HEK293T (cell line): Measurements from ENCODE around the gene EHBP1.

Experiments used
- CTCF ChIA-PET: fragments of 350-600 bp; formaldehyde crosslinking; extraction: SDS; loops from one replicate; lab custom pipeline; 2021; ENCODE audit warnings: antibody characterized with exemption, inconsistent platforms; lab: Yijun Ruan, JAX
- POLR2A ChIA-PET: fragments of 350-600 bp; formaldehyde crosslinking; extraction: SDS; loops from one replicate; lab custom pipeline; 2020; ENCODE audit warnings: antibody characterized with exemption, inconsistent platforms; lab: Yijun Ruan, JAX
- DNase-seq: peaks from one replicate; pipeline ENCODE4 v3.0.0; 2012; ENCODE audit warnings: mixed read lengths; ENCODE audit errors: extremely low spot score
- ARNT ChIP-seq: fragments of 450-650 bp; IDR thresholded peaks from 2 replicates; pipeline ENCODE4 v1.6.1; 2017; ENCODE audit warnings: mild to moderate bottlenecking
- BHLHE40 ChIP-seq: fragments of 450-650 bp; IDR thresholded peaks from 2 replicates; pipeline ENCODE4 v1.6.1; 2016; ENCODE audit warnings: mild to moderate bottlenecking, moderate library complexity, borderline replicate concordance
- CTBP1 ChIP-seq: fragments of 450-650 bp; IDR thresholded peaks from 2 replicates; pipeline ENCODE4 v1.6.1; 2016; ENCODE audit warnings: borderline replicate concordance
- ELF4 ChIP-seq: fragments of 450-650 bp; IDR thresholded peaks from 2 replicates; pipeline ENCODE4 v1.6.1; 2017; ENCODE audit warnings: antibody characterized with exemption
- FOXA1 ChIP-seq: fragments of 450-650 bp; IDR thresholded peaks from 2 replicates; pipeline ENCODE4 v1.6.1; 2016; ENCODE audit warnings: mild to moderate bottlenecking
- FOXK2 ChIP-seq: fragments of 450-650 bp; IDR thresholded peaks from 2 replicates; pipeline ENCODE4 v1.6.1; 2016; ENCODE audit warnings: mild to moderate bottlenecking
- FOXM1 ChIP-seq: fragments of 450-650 bp; IDR thresholded peaks from 2 replicates; pipeline ENCODE4 v1.6.1; 2017; ENCODE audit warnings: mild to moderate bottlenecking, borderline replicate concordance
- HDGF ChIP-seq: fragments of 450-650 bp; IDR thresholded peaks from 2 replicates; pipeline ENCODE4 v1.6.1; 2017; ENCODE audit warnings: antibody characterized with exemption, borderline replicate concordance
- L3MBTL2 ChIP-seq: fragments of 450-650 bp; conservative IDR thresholded peaks from 2 replicates; pipeline ENCODE4 v1.6.1; 2016; ENCODE audit warnings: mild to moderate bottlenecking
- LEF1 ChIP-seq: fragments of 450-650 bp; IDR thresholded peaks from 2 replicates; pipeline ENCODE4 v1.6.1; 2017; ENCODE audit warnings: mild to moderate bottlenecking, borderline replicate concordance
- NFRKB ChIP-seq: fragments of 450-650 bp; IDR thresholded peaks from 2 replicates; pipeline ENCODE4 v1.6.1; 2016; ENCODE audit warnings: mild to moderate bottlenecking, moderate library complexity
- PKNOX1 ChIP-seq: fragments of 450-650 bp; IDR thresholded peaks from 2 replicates; pipeline ENCODE4 v1.6.1; 2016
- SP1 ChIP-seq: fragments of 450-650 bp; IDR thresholded peaks from 2 replicates; pipeline ENCODE4 v1.6.1; 2017
- SUZ12 ChIP-seq: fragments of 450-650 bp; IDR thresholded peaks from 2 replicates; pipeline ENCODE4 v1.6.1; 2016; ENCODE audit warnings: mild to moderate bottlenecking
- TARDBP ChIP-seq: fragments of 450-650 bp; IDR thresholded peaks from 2 replicates; pipeline ENCODE4 v1.6.1; 2016
- ZNF384 ChIP-seq: fragments of 450-650 bp; IDR thresholded peaks from 2 replicates; pipeline ENCODE4 v1.6.1; 2016

The EHBP1 gene

DNA sequence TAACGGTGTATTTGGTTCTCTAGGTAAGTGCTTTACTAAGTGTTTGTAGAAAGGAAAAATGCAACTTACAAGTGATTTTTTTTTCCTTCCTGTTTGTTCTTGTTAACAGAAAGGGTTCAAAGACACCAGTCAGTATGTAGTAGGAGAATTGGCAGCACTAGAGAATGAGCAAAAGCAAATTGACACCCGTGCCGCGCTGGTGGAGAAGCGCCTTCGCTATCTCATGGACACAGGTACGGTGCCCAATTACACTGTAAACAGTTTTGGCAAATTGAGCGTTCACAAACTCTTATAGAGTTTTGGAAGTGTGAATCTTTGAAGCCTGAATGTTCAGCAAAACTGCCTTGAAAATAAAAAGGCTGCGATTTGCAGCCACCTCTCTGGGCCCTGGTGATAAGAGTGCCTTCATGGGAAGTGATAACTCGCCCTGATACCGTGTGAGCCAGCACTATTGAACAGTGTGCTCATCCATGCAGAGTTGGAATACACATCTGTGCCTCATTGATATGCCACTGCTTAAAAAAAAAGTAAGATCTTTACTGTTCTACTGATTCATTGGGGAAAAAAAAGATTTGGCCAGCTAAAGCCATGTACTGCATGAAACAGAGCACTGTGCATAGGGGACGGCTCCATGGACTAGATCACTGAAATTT, 291.1 kb downstream of the EHBP1 start:
- POLR2A ChIA-PET, result no interaction called here
- CTCF ChIA-PET, result no interaction called here
- TF ChIP-seq LEF1, result no peak
- no peak for TF ChIP-seq PKNOX1
- no peak for TF ChIP-seq ZNF384
- TF ChIP-seq SUZ12, result no peak
- no peak for TF ChIP-seq TARDBP
- TF ChIP-seq L3MBTL2, result no peak
- DNase-seq, result no peak

DNA sequence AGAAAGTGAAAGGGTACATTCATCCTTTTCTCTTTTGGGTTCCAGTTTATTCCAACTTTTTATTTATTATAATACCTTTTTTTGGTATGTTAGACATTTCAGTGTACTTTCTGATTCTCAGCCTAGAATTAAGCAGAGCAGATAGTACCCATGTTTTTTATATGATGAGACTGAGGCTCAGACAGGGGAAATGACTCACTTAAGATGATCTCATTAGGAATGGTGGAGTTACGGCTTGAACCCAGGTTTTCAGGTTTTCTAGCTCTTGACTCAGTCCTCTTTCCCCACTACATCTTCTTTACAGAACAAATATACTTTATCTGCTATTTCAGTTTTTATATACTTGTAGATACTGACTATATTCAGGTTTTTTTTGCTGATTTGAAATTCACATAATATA, 293.4 kb downstream of the EHBP1 start:
- DNase-seq, result no peak
- POLR2A ChIA-PET, result no interaction called here
- TF ChIP-seq FOXA1, result no peak
- TF ChIP-seq HDGF, result no peak
- TF ChIP-seq TARDBP, result no peak
- TF ChIP-seq BHLHE40, result no peak
- TF ChIP-seq SP1, result no peak
- TF ChIP-seq SUZ12, result no peak
- no peak for TF ChIP-seq CTBP1
- CTCF ChIA-PET, result no interaction called here

DNA sequence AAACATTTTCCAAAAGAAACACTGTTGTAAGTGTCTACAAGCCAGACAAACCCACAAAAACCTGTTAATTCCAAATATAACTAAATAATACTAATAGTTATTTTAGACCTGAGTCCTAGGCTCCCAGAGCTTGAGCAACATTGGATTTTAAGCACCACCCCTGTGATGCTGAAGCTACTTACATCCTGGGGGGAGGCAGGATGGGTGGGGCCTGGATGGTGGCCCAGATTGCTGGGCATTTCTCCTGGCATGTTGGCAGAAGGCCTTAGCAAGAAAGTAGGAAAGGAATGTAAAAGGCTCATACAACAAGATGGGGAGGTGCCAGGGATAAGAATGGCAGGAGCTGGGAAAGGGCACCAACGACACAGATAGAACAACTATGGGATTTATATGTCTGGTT, 294.4 kb downstream of the EHBP1 start:
- DNase-seq, result no peak

DNA sequence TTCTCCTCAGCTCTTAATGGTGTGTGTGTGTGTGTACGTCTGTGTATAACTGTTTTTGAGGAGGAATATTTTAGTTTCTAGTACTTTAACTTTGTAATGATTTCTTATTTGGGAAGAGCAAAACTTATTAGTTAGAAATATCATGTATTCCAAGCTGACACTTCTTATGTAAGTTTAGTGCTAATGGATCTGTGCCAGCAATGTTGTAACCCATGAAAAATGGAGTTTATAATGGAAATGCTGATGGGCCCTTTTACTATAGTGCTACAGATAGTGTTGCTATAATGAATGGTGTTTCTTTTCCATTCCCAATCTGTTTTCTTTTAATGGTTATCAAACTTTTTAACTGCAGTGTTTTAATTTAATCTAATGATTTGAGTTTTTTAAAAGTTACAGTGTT, 295.3 kb downstream of the EHBP1 start:
- ChIA-PET CTCF (no interaction called here), POLR2A (no interaction called here)
- no peak for DNase-seq
- TF ChIP-seq BHLHE40, result no peak

More for the DNA sequence above, 294.4 kb downstream of the EHBP1 start:
- ChIA-PET POLR2A (interaction anchor here (0.6 kb wide), 1 partner anchor 22 kb away, joined by 3 read pairs; no protein-coding TSS in a partner anchor), CTCF (no interaction called here)
- TF ChIP-seq TARDBP (no peak), HDGF (no peak), NFRKB (no peak), ZNF384 (no peak), FOXM1 (no peak), SP1 (no peak), LEF1 (no peak), FOXA1 (no peak), CTBP1 (no peak), PKNOX1 (no peak), FOXK2 (no peak), BHLHE40 (no peak), L3MBTL2 (no peak), ARNT (no peak), SUZ12 (no peak)

DNA sequence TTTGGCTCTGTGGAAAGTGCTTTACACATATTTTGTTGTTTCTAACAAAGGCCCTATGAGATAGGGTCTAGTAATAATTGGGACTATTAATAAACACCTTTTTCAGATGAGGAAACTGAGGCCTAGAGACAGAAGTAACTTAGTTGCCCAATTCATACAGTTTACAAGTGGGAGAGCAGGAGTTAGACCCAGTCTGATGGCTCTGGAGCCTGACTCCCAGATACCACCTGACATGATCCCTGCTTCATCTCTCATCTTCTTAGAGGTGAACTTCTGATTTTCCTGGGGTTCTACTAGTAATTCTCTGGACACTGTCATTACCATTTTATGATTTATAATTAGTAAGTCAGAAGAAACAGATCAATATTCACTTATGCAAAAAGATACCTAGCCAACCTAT, 296.1 kb downstream of the EHBP1 start:
- POLR2A ChIA-PET, result no interaction called here
- CTCF ChIA-PET, result no interaction called here
- TF ChIP-seq CTBP1 (no peak), ZNF384 (no peak), SUZ12 (no peak), ARNT (no peak), PKNOX1 (no peak), FOXM1 (no peak), SP1 (no peak), FOXA1 (no peak), BHLHE40 (no peak), L3MBTL2 (no peak), ELF4 (no peak), TARDBP (no peak), LEF1 (no peak), HDGF (no peak), NFRKB (no peak), FOXK2 (no peak)
- DNase-seq, result no peak

- ChIA-PET CTCF (no interaction called here), POLR2A (no interaction called here)
- DNase-seq, result no peak
- TF ChIP-seq L3MBTL2 (no peak), BHLHE40 (no peak), ARNT (no peak), ELF4 (no peak), NFRKB (no peak)
These were observed 297.8 kb downstream of the EHBP1 start for GRCh38 chr2:63003351-63003750.
